ENCODE results near the gene WDR59.
A peak's percentile ranks its signal among the peaks of the same experiment; 100 is the strongest.
"Not testable (repeated sequence)": the region's sequence is repeated elsewhere in the genome, so short reads cannot be mapped to it uniquely, and the experiment has no call there.

Gene WDR59

DNA sequence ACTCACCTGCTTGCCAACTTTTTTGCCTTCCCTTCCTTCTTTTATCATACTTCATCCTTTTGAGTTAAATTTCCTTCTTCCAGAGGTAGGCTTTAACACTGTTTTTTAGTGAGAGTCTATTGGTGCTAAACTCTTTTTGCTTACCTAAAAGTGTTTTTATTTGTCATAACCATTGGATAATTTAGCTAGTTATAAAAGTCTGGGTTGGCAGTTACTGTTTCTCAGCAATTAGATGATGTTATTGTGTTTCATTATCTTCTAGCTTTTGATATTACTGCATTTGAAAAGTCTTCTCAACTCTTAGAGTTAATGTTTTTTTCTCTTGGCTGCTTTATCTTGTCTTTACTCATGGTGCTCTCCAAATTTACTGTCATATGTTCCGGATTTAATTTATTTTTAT is 36.5 kb upstream of the WDR59 start:
- H3K4me3 ChIP-seq (ENCODE audit: low read depth, low read length), result no peak overlapping the region
- TF ChIP-seq, protein P1, sequence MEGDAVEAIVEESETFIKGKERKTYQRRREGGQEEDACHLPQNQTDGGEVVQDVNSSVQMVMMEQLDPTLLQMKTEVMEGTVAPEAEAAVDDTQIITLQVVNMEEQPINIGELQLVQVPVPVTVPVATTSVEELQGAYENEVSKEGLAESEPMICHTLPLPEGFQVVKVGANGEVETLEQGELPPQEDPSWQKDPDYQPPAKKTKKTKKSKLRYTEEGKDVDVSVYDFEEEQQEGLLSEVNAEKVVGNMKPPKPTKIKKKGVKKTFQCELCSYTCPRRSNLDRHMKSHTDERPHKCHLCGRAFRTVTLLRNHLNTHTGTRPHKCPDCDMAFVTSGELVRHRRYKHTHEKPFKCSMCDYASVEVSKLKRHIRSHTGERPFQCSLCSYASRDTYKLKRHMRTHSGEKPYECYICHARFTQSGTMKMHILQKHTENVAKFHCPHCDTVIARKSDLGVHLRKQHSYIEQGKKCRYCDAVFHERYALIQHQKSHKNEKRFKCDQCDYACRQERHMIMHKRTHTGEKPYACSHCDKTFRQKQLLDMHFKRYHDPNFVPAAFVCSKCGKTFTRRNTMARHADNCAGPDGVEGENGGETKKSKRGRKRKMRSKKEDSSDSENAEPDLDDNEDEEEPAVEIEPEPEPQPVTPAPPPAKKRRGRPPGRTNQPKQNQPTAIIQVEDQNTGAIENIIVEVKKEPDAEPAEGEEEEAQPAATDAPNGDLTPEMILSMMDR (IDR thresholded peaks at IDR 0.05; ENCODE audit: low read depth, low read length), result no peak
- TF ChIP-seq, protein P2, sequence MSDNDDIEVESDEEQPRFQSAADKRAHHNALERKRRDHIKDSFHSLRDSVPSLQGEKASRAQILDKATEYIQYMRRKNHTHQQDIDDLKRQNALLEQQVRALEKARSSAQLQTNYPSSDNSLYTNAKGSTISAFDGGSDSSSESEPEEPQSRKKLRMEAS (IDR thresholded peaks at IDR 0.05; ENCODE audit: low read depth, low read length), result no peak
- no peak for TF ChIP-seq POLR2A (IDR thresholded peaks at IDR 0.05; ENCODE audit: extremely low read depth, insufficient read length)
- TF ChIP-seq MYC (IDR thresholded peaks at IDR 0.05; ENCODE audit: low read depth, low read length), result no peak
- DNase-seq (ENCODE audit: low read depth), result no peak

DNA sequence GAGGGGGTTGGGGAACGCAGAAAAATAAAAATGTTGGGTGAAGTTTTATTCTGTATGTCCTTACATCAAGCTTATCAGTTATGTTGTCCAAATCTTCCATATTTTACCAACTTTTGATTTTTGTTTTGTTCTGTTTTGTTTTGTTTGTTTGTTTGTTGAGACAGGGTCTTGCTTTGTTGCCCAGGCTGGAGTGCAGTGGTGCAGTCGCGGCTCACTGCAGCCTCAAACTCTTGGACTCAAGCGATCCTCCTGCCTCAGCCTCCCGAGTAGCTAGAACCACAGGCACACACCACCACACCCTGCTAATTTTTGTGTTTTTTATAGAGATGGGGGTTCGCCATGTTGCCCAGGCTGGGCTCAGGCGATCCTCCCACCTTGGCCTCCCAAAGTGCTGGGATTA is 34.7 kb upstream of the WDR59 start:
- TF ChIP-seq, protein P1 (IDR thresholded peaks at IDR 0.05; ENCODE audit: low read depth, low read length), result no peak
- TF ChIP-seq MYC (IDR thresholded peaks at IDR 0.05; ENCODE audit: low read depth, low read length) (no peak), POLR2A (IDR thresholded peaks at IDR 0.05; ENCODE audit: extremely low read depth, insufficient read length) (no peak)
- TF ChIP-seq, protein P2 (IDR thresholded peaks at IDR 0.05; ENCODE audit: low read depth, low read length), result no peak
- DNase-seq (ENCODE audit: low read depth), result no peak
- H3K4me3 ChIP-seq (ENCODE audit: low read depth, low read length), result no peak overlapping the region

DNA sequence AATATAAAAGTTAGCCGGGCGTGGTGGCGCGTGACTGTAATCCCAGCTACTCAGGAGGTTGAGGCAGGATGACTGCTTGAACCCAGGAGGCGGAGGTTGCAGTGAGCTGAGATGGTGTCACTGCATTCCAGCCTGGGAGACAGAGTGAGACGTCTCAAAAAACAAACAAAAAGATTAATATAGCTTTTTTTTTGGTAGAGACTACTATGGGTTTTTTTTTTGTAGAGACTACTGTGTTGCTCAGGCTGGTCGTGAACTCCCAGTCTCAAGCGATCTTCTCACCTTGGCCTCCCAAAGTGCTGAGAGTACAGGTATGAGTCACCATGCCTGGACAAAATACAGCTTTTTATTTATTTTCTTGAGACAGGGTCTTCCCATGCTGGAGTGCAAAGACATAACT is 34.1 kb upstream of the WDR59 start:
- H3K4me3 ChIP-seq (ENCODE audit: low read depth, low read length), result no peak overlapping the region

DNA sequence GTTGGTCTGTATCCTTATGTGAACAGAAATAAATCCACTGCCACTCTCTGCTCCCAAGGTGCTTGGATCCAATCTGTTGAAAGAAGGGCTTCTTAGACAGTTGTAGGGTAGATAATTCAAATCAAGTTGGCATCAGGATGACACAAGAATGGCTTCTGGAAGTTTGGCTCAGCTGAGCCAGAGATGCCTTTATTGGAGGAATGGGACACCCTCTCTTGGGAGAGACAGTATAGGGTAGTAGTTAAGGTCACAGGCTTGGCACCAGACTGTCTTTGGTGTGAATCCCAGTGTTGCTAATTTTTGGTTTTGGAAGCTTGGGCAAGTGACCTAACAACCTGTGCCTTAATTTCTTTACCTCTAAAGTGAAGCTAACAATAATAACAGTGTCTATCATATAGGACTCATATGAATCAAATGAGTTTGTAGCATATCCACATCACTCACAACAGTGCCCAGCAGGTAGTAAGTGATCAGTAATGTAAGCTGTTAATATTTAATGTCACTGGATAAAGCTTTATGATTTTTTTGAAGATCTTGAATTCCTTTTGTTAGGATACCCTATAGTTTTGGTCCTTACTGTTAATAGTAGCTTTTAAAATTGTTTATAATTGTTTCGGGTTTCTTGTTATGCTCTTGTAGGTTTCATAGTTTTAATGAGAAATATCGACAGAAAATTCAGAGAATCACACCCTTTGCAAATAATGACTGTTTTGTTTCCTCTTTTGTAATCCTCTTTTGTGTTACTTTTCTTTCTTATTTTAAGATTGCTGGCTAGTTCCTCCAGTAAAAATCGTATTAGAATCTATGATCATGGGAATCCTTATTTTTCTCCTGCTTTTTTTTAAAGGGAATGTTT is 33.0 kb upstream of the WDR59 start:
- no peak overlapping the region for H3K4me3 ChIP-seq (ENCODE audit: low read depth, low read length)
- TF ChIP-seq, protein P1 (IDR thresholded peaks at IDR 0.05; ENCODE audit: low read depth, low read length), result no peak
- TF ChIP-seq POLR2A (IDR thresholded peaks at IDR 0.05; ENCODE audit: extremely low read depth, insufficient read length) (no peak), MYC (IDR thresholded peaks at IDR 0.05; ENCODE audit: low read depth, low read length) (no peak)
- TF ChIP-seq, protein P2 (IDR thresholded peaks at IDR 0.05; ENCODE audit: low read depth, low read length), result no peak
- no peak for DNase-seq (ENCODE audit: low read depth)

More for the DNA sequence above, 34.1 kb upstream of the WDR59 start:
- TF ChIP-seq, protein P1 (IDR thresholded peaks at IDR 0.05; ENCODE audit: low read depth, low read length), result no peak
- TF ChIP-seq POLR2A (IDR thresholded peaks at IDR 0.05; ENCODE audit: extremely low read depth, insufficient read length) (no peak), MYC (IDR thresholded peaks at IDR 0.05; ENCODE audit: low read depth, low read length) (no peak)
- TF ChIP-seq, protein P2 (IDR thresholded peaks at IDR 0.05; ENCODE audit: low read depth, low read length), result no peak
- no peak for DNase-seq (ENCODE audit: low read depth)

DNA sequence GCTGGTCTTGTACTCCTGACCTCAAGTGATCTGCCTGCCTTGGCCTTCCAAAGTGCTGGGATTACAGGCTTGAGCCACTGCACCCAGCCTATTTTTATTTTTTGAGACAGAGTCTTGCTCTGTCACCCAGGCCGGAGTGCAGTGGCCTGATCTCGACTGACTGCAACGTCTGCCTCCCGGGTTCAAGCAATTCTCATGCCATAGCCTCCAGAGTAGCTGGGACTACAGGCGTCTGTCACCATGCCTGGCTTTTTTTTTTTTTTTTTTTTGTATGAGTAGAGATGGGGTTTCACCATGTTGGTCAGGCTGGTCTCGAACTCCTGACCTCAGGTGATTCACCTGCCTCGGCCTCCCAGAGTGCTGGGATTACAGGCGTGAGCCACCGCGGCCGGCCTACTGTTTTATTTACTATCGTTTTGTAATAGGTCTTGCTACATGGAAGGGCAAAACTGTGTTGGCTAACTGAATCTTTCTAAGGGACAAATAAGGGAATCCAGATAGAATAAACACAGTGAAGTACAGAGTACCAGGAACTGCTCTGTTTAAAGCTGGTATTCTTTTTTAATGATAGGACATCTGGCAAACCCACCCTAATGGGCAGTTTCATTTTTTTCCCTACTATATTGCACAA is 31.6 kb upstream of the WDR59 start:
- peak; percentile 38 for DNase-seq (ENCODE audit: low read depth)

DNA sequence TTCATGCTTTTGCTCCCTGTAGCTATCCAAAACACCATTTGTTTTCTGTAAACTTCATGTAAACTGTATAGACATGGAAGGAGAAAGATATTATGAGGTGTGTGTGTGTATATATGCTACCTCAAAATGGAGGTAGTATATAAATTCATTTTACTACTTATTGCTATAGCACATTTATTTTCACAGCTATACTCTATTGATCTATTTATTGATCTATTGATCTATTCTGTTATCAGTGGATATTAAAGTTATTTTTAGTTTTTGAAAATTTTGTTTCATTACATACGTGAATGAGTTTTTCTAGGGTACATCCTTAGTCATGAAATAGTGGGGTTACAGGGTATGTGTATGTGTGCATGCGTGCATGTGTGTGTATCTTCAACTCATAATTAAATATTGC is 29.4 kb upstream of the WDR59 start:
- no peak for TF ChIP-seq MYC (IDR thresholded peaks at IDR 0.05; ENCODE audit: low read depth, low read length)
- TF ChIP-seq, protein P2 (IDR thresholded peaks at IDR 0.05; ENCODE audit: low read depth, low read length), result no peak
- no peak for TF ChIP-seq POLR2A (IDR thresholded peaks at IDR 0.05; ENCODE audit: extremely low read depth, insufficient read length)
- TF ChIP-seq, protein P1 (IDR thresholded peaks at IDR 0.05; ENCODE audit: low read depth, low read length), result no peak
- DNase-seq (ENCODE audit: low read depth), result no peak
- no peak overlapping the region for H3K4me3 ChIP-seq (ENCODE audit: low read depth, low read length)

More for the DNA sequence above, 31.6 kb upstream of the WDR59 start:
- not testable (repeated sequence) for H3K4me3 ChIP-seq (ENCODE audit: low read depth, low read length)

DNA sequence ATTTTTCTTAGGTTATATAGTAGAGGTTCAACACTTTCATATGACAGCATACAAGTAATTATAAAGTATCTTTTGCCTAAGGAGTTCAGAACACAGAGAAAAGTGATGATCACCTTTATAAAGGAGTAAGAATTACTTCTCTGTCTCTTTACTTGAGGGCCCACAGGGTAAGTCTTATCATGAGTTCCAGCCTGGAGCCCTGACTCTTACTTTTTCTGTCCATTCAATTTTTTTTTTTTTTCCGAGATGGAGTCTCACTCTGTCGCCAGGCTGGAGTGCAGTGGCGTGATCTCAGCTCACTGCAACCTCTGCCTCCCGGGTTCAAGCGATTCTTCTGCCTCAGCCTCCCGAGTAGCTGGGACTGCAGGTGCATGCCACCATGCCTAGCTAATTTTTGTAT is 28.2 kb upstream of the WDR59 start:
- DNase-seq (ENCODE audit: low read depth); H3K4me3 ChIP-seq (ENCODE audit: low read depth, low read length): not testable (repeated sequence)

All from NB4 (cell line).